WTC11 (cell line): ENCODE results near the gene SMAD5. TPM values are rescaled to one million over a fixed set of nuclear protein-coding genes. Genes with fewer than 3 reads are reported as not detected.
A peak's percentile ranks its signal among the peaks of the same experiment; 100 is the strongest.

Experiments used
- ATAC-seq: fragments of 200-7000 bp; cut with Tn5 transposase; 2 replicates; pipeline ENCODE4 v1.10.0; 2021; ENCODE audit warnings: mild to moderate bottlenecking, moderate library complexity
- CTCF ChIA-PET: fragments of 300-600 bp; sonication (Branson Sonifier 250); formaldehyde crosslinking; loops from one replicate; lab custom pipeline; 2021; ENCODE audit warnings: antibody characterized with exemption; lab: Charles Lee
- POLR2A ChIA-PET: fragments of 350-600 bp; sonication (Branson Sonifier 250); formaldehyde crosslinking; loops from one replicate; lab custom pipeline; 2021; ENCODE audit warnings: antibody characterized with exemption; lab: Charles Lee
- DNase-seq: peaks from one replicate; pipeline ENCODE4 v3.0.0; 2021; ENCODE audit warnings: low spot score
- H3K27ac Mint-ChIP-seq: 2 replicates; pipeline ENCODE4 v1.8.0; 2021; ENCODE audit warnings: mixed read lengths
- H3K27me3 Mint-ChIP-seq: 2 replicates; pipeline ENCODE4 v1.8.0; 2021; ENCODE audit warnings: low read depth, mild to moderate bottlenecking, moderate library complexity, mixed read lengths
- H3K36me3 Mint-ChIP-seq: 2 replicates; pipeline ENCODE4 v1.8.0; 2021; ENCODE audit warnings: mixed read lengths
- H3K4me1 Mint-ChIP-seq: 2 replicates; pipeline ENCODE4 v1.8.0; 2022; ENCODE audit warnings: mixed read lengths
- H3K4me3 Mint-ChIP-seq: 2 replicates; pipeline ENCODE4 v1.8.0; 2021; ENCODE audit warnings: mild to moderate bottlenecking, moderate library complexity, mixed read lengths
- H3K9me3 Mint-ChIP-seq: 2 replicates; pipeline ENCODE4 v1.8.0; 2021; ENCODE audit warnings: mixed read lengths
- CREM ChIP-seq: sonication (generic); formaldehyde crosslinking; IDR thresholded peaks from 2 replicates; pipeline ENCODE4 v1.8.1; 2022; ENCODE audit warnings: mild to moderate bottlenecking, missing genetic modification reagents, moderate library complexity
- CTCF ChIP-seq: fragments of 200-600 bp; IDR thresholded peaks from 2 replicates; pipeline ENCODE4 v1.8.0; 2022; ENCODE audit warnings: antibody characterized with exemption
- ERG ChIP-seq: fragments of 250-450 bp; sonication (Bioruptor Pico); IDR thresholded peaks from 2 replicates; pipeline ENCODE4 v1.8.0; 2021; ENCODE audit warnings: mild to moderate bottlenecking
- ETV6 ChIP-seq: sonication (generic); formaldehyde crosslinking; IDR thresholded peaks from 2 replicates; pipeline ENCODE4 v1.8.1; 2022; ENCODE audit warnings: mild to moderate bottlenecking, missing genetic modification reagents
- GRHL2 ChIP-seq: fragments of 250-450 bp; sonication (Bioruptor Pico); IDR thresholded peaks from 2 replicates; pipeline ENCODE4 v1.8.0; 2022; ENCODE audit warnings: mild to moderate bottlenecking, moderate library complexity; ENCODE audit not compliant: insufficient replicate concordance, severe bottlenecking
- JUN ChIP-seq: sonication (generic); formaldehyde crosslinking; IDR thresholded peaks from 2 replicates; pipeline ENCODE4 v1.8.0; 2023; ENCODE audit warnings: mild to moderate bottlenecking, missing genetic modification reagents
- MLX ChIP-seq: sonication (generic); formaldehyde crosslinking; IDR thresholded peaks from 2 replicates; pipeline ENCODE4 v1.8.1; 2023; ENCODE audit warnings: mild to moderate bottlenecking, missing genetic modification reagents, moderate library complexity
- NFYB ChIP-seq: sonication (generic); formaldehyde crosslinking; conservative IDR thresholded peaks from 2 replicates; pipeline ENCODE4 v1.8.0; 2022; ENCODE audit warnings: low read depth, missing genetic modification reagents
- NR3C1 ChIP-seq: sonication (generic); formaldehyde crosslinking; conservative IDR thresholded peaks from 2 replicates; pipeline ENCODE4 v1.8.1; 2023; ENCODE audit warnings: low read depth, mild to moderate bottlenecking, missing genetic modification reagents
- PRDM15 ChIP-seq: sonication (generic); formaldehyde crosslinking; IDR thresholded peaks from 2 replicates; pipeline ENCODE4 v1.8.0; 2022; ENCODE audit warnings: missing genetic modification reagents
- PRRX2 ChIP-seq: fragments of 250-450 bp; sonication (Bioruptor Pico); IDR thresholded peaks from 2 replicates; pipeline ENCODE4 v1.8.0; 2021; ENCODE audit warnings: mild to moderate bottlenecking
- SMAD3 ChIP-seq: sonication (generic); formaldehyde crosslinking; IDR thresholded peaks from 2 replicates; pipeline ENCODE4 v1.8.0; 2022; ENCODE audit warnings: missing genetic modification reagents, mild to moderate bottlenecking, borderline replicate concordance
- SP1 ChIP-seq: sonication (generic); formaldehyde crosslinking; conservative IDR thresholded peaks from 2 replicates; pipeline ENCODE4 v1.8.1; 2022; ENCODE audit warnings: missing genetic modification reagents
- TEAD1 ChIP-seq: sonication (generic); formaldehyde crosslinking; IDR thresholded peaks from 2 replicates; pipeline ENCODE4 v1.8.0; 2022; ENCODE audit warnings: mild to moderate bottlenecking, missing genetic modification reagents
- ZBTB43 ChIP-seq: sonication (generic); formaldehyde crosslinking; IDR thresholded peaks from 2 replicates; pipeline ENCODE4 v1.8.1; 2023; ENCODE audit warnings: mild to moderate bottlenecking, missing genetic modification reagents
- ZNF138 ChIP-seq: sonication (generic); formaldehyde crosslinking; conservative IDR thresholded peaks from 2 replicates; pipeline ENCODE4 v1.8.1; 2022; ENCODE audit warnings: mild to moderate bottlenecking, moderate library complexity, missing genetic modification reagents
- ZNF317 ChIP-seq: sonication (generic); formaldehyde crosslinking; IDR thresholded peaks from 2 replicates; pipeline ENCODE4 v1.8.1; 2023; ENCODE audit warnings: low read depth, mild to moderate bottlenecking, moderate library complexity, missing genetic modification reagents, borderline replicate concordance
- ZNF416 ChIP-seq: fragments of 250-450 bp; sonication (Bioruptor Pico); IDR thresholded peaks from 2 replicates; pipeline ENCODE4 v1.9.0; 2021; ENCODE audit warnings: mild to moderate bottlenecking, inconsistent platforms
- ZSCAN18 ChIP-seq: fragments of 250-450 bp; sonication (Bioruptor Pico); IDR thresholded peaks from 2 replicates; pipeline ENCODE4 v2.1.2; 2022; ENCODE audit warnings: mild to moderate bottlenecking, moderate library complexity
- total RNA-seq: library from RNA; stranded (reverse); gene quantifications from 3 replicates; pipeline ENCODE4 v1.2.3, GENCODE V29; 2021

SMAD5 gene
- total RNA-seq, 1 experiment from 2014 or later: 65.2 TPM

- no peaks in the 10 kb centered on the region for H3K4me1 Mint-ChIP-seq
- DNase-seq: no peak
- no peak overlapping the region for H3K4me3 Mint-ChIP-seq
- no peaks in the 10 kb centered on the region for H3K9me3 Mint-ChIP-seq
- H3K36me3 Mint-ChIP-seq: peaks cover 28% of the 10 kb centered on the region
- no peak overlapping the region for H3K27ac Mint-ChIP-seq
- no peak for ATAC-seq
- POLR2A ChIA-PET: no interaction called here
- CTCF ChIA-PET: no interaction called here
- no peaks in the 10 kb centered on the region for H3K27me3 Mint-ChIP-seq
- TF ChIP-seq ZNF416 (CRISPR knock-in tag): no peak
- TF ChIP-seq GRHL2 (CRISPR knock-in tag): no peak
- TF ChIP-seq TEAD1 (CRISPR knock-in tag): no peak
- no peak for TF ChIP-seq ZBTB43
- no peak for TF ChIP-seq SMAD3 (CRISPR knock-in tag)
These were observed 36.6 kb downstream of the SMAD5 start for GRCh38 chr5:136169218-136169617.

- H3K27me3 Mint-ChIP-seq: no peaks in the 10 kb centered on the region
- no peak for DNase-seq
- peaks cover 37% of the 10 kb centered on the region for H3K36me3 Mint-ChIP-seq
- H3K9me3 Mint-ChIP-seq: no peaks in the 10 kb centered on the region
- TF ChIP-seq TEAD1 (CRISPR knock-in tag): no peak
- TF ChIP-seq CTCF: peak; percentile 31; the same call in 1 of the 2 replicates
- ChIA-PET CTCF (interaction anchor here (0.7 to 1.2 kb wide), 4 partner anchors 9 to 92 kb away, joined by 3 to 4 read pairs (median 4); partner anchors contain the start of gene SMIM32), POLR2A (no interaction called here)
- peak overlapping the region; percentile 43; the same call in 1 of the 2 replicates for H3K27ac Mint-ChIP-seq
- peak; percentile 57 for ATAC-seq
- H3K4me3 Mint-ChIP-seq: no peak overlapping the region
- no peaks in the 10 kb centered on the region for H3K4me1 Mint-ChIP-seq
These were observed 41.5 kb downstream of the SMAD5 start for GRCh38 chr5:136174021-136174659.

- Mint-ChIP-seq H3K36me3 (peaks cover 18% of the 10 kb centered on the region), H3K4me3 (no peak overlapping the region), H3K27me3 (no peaks in the 10 kb centered on the region; the same call in 1 of the 2 replicates), H3K4me1 (no peaks in the 10 kb centered on the region), H3K27ac (no peak overlapping the region), H3K9me3 (no peaks in the 10 kb centered on the region)
- POLR2A ChIA-PET: interaction anchor here (0.7 kb wide), 2 partner anchors 49 to 183 kb away, joined by 5 to 9 read pairs; no protein-coding TSS in a partner anchor
- ATAC-seq (no peak), DNase-seq (no peak)
- CTCF ChIA-PET: no interaction called here
- TF ChIP-seq PRDM15 (CRISPR knock-in tag) (no peak), JUN (CRISPR knock-in tag) (no peak), PRRX2 (no peak), NFYB (CRISPR knock-in tag) (no peak), SP1 (no peak), CREM (no peak), ERG (CRISPR knock-in tag) (no peak), ZNF317 (CRISPR knock-in tag) (no peak), MLX (CRISPR knock-in tag) (no peak), ETV6 (no peak), ZNF138 (CRISPR knock-in tag) (no peak), ZSCAN18 (CRISPR knock-in tag) (no peak), NR3C1 (no peak)
These were observed 50.0 kb downstream of the SMAD5 start for GRCh38 chr5:136182618-136183017.
